HG03280 (cell line): ENCODE data around the gene ZNF469.

Experiments
- ATAC-seq: cut with Tn5 transposase; IDR thresholded peaks from one replicate; pipeline ENCODE4 v1.9.1; 2021; ENCODE audit warnings: mild to moderate bottlenecking, moderate library complexity; ENCODE audit not compliant: unreplicated experiment

ZNF469 gene

GRCh38 chr16:88421871-88422433 lies 39.2 kb downstream of the ZNF469 start:
- no peak for ATAC-seq

GRCh38 chr16:88422733-88423447 lies 40.1 kb downstream of the ZNF469 start:
- no peak for ATAC-seq

- no peak for ATAC-seq
Observed at GRCh38 chr16:88423448-88423850, 40.7 kb downstream of the ZNF469 start.

GRCh38 chr16:88424587-88425235 lies 42.0 kb downstream of the ZNF469 start:
- ATAC-seq, result no peak

- ATAC-seq, result no peak
Observed at GRCh38 chr16:88426018-88426417, 43.3 kb downstream of the ZNF469 start.

GRCh38 chr16:88427376-88427775 lies 44.6 kb downstream of the ZNF469 start:
- ATAC-seq, result no peak

GRCh38 chr16:88428156-88428555 lies 45.4 kb downstream of the ZNF469 start:
- no peak for ATAC-seq

GRCh38 chr16:88428616-88429386 lies 46.0 kb downstream of the ZNF469 start:
- ATAC-seq, result no peak

GRCh38 chr16:88429387-88430184 lies 46.8 kb downstream of the ZNF469 start:
- ATAC-seq, result no peak

- ATAC-seq, result no peak
Observed at GRCh38 chr16:88430185-88430523, 47.4 kb downstream of the ZNF469 start.

GRCh38 chr16:88430524-88431446 lies 48.0 kb downstream of the ZNF469 start:
- no peak for ATAC-seq

GRCh38 chr16:88431651-88432050 lies 48.9 kb downstream of the ZNF469 start:
- ATAC-seq, result no peak

GRCh38 chr16:88432174-88432573 lies 49.4 kb downstream of the ZNF469 start:
- ATAC-seq, result no peak
